CD4-positive, alpha-beta T cell treated with Interleukin-15 for 1 hour (primary cell): ENCODE measurements around the gene SVIL.
"Not testable (repeated sequence)": the region's sequence is repeated elsewhere in the genome, so short reads cannot be mapped to it uniquely, and the experiment has no call there.

Source experiments
- DNase-seq: peaks from one replicate; pipeline ENCODE4 v3.0.0-alpha.2; 2020

Gene SVIL

DNA sequence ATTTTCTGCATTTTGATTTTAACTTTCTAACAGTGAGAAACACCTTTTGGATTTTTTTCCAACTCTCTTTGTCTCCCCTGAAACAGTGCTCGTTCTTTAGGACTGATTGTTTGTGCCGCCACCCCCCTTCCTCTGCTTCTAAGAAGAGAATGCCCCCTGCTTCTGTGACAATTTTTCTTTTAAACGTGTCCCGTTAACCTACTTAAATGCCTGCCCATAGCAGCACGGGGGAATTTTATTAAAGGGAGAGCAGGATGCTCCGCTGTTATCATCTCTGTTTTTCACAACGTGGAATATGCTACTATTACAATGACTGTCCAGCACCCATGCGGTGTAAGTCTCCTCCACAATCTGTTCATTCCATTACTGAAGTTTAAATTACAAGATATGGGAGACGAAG lies 67.8 kb downstream of the SVIL start:
- DNase-seq: no peak

DNA sequence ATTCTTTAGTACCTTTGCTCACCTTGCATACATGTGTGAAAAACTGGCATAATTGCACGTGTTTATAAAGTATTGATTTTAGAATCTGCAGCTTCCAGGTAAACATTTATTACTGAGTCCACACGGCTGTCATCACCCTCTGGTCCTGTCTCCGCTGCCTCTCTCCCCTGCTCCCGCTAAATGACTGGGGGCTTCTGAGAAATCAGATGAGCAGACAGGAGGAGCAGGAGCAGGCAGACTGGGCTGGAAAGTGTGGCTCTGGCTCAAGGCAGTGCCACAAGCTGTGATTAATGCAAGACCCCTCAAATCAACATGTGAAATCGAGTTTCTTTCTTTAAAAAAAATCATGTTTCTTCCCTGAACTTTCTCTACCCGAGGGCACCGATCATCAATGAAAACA lies 68.6 kb downstream of the SVIL start:
- not testable (repeated sequence) for DNase-seq

DNA sequence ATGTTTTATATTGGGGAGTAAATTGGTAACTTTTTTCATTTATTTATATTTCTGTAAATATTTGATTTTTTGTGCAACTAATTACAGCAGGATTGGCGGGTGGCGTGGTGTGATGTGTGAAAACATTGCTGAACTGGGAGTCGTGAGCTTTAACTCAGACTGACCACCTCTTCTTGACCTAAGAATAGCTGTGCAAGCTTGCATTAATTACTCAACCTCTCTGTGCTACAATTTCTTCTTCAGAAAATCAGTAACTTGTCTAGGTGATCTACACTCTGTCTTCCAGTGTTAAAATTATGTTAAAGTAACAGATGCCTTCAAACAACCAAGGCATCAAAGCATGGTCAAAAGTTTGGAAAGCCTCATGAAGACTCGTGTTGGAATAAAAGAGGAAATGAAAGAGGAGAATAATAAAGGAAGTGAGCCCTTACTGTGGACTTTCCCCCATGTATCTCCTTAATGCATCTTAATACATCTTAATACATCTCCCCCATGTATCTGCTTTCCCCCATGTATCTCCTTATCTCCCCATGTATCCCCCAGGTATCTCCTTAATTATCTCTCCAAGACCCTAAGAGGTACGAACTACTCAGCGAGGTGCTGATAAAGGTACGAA lies 71.2 kb downstream of the SVIL start:
- DNase-seq: no peak

DNA sequence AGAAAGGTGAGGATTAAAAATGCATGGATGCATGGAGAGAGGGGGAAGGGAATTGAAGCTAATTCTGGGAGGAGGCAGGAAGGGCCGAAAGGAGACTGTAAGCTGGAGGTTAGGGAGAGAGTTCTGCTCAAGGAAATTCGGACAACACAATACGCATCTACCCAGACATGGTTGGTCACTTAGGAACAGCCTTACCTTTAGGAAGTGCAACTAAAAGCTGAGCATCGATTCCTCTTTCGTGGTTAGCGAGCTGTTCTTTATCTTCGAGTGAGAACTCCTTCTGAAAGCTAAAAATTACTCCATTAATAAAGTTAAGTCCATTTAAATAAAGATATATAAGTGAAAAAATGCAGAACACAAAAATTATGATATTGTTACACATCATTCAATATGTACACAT lies 71.8 kb downstream of the SVIL start:
- DNase-seq: not testable (repeated sequence)

DNA sequence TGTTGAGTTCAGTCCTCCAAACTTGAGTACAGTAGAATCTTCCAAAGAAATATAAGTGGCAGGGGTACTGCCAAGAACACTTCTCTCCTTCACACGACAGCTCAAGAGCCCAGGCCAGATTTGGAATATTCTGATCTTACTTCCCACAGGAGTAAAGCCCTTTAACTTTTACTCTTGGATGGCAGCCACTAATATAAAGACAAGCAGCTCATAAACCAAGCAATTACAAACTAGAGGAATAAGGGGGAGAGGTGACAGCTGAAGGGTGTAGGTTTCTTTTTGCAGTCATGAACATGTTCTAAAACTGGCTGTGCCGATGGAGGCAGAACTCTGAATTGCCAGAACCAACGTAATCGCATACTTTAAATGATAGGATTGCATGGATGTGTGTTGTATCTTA lies 74.8 kb downstream of the SVIL start:
- no peak for DNase-seq

DNA sequence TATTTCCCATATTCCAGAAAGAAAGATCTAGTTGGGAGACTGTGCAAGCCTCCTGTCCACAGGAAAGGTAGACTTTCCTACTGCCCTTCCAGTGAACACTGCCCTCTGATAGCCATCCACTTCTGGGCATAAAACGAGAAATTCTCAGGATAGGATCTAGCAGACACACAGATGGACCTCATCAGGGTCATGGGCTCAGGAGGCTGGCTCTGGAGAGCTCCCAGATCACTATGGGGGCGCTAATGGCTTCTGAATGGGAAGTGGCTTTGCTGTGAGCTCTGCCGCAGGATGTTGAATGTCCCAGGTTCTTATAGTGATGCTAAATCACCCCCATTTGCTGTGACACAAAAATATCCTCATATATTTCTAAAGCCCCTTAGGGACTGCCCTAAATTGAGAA lies 77.1 kb downstream of the SVIL start:
- no peak for DNase-seq

DNA sequence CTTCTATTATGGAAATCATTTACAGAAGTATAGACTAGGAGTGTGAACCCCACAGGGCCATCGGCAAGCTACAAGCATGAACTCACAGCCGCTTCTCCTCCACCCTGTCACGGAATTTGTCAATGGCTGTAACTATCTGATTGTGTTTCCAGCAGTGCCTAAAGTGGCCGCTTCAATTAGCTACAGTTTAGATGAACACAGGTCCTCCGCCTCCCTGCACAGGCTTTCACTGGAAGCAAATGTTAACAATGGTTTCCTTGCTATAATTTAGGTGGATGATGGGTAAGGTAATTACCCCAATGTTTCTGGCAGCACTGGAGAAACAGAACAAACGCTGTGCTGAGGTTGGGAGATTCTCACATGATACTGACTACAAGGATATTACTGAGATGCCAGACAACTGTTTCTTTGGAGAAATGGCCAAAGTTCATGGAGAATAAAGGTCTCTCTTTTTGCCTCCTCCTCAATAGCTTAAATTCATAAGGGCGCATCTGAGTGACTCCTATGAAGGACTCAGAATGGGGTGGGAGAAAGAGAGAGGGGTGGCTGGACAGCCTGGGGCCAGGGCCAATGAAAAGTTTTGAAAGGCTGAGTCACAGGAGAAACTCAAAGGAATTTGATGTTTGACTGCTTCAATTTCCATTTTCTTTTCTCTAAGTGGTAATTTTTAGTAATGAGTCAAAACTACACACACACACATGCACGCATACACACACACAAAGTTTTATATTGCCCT lies 78.9 kb downstream of the SVIL start:
- no peak for DNase-seq

DNA sequence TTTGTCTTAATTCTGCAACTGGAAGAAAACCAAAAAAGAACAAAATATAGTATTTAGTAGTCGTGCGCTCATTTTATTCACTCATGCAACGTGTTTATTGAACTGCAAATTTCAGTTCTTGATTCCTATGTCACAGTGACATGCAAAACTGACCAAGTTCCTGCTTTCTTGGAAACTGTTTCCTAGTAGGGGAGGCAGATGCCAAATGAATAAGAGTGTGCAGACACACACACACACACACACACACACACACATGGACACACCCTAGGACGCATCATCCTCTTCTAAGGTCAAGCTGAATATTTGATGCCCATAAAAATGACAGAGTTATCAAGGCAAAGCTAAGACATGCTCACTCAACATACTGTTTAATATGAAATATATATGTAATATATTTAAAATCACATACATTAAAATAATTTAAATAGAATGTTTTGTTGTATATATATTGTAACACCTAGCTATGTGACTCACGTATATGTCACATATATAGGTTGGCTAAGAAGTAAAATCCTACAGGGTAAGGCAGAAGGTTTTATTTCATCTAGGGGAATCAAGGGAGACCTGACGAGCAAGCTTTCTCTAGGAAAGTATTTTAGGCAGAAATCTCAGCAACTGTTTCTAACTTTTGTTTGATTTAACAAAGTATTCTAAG lies 79.6 kb downstream of the SVIL start:
- peak; percentile 40 for DNase-seq

DNA sequence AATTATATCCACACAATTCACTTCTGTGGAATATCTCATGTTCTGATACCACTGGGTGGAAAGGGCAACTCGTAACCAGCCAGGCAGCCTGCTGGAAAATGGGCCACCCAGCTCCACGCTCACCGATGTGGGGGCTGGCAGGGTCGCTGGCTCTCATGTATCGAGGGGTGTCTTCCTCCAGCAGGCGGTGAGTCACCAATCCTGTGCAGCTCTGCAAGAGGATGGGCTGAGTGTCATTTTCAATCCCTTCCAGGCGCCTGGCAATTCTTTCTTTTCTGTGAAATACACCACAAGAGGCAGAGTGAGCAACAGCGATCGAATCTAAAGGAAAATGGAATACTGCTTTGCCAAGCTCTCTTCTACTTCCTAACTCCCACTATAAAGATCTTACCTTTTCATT lies 80.1 kb downstream of the SVIL start:
- DNase-seq: peak; percentile 20

DNA sequence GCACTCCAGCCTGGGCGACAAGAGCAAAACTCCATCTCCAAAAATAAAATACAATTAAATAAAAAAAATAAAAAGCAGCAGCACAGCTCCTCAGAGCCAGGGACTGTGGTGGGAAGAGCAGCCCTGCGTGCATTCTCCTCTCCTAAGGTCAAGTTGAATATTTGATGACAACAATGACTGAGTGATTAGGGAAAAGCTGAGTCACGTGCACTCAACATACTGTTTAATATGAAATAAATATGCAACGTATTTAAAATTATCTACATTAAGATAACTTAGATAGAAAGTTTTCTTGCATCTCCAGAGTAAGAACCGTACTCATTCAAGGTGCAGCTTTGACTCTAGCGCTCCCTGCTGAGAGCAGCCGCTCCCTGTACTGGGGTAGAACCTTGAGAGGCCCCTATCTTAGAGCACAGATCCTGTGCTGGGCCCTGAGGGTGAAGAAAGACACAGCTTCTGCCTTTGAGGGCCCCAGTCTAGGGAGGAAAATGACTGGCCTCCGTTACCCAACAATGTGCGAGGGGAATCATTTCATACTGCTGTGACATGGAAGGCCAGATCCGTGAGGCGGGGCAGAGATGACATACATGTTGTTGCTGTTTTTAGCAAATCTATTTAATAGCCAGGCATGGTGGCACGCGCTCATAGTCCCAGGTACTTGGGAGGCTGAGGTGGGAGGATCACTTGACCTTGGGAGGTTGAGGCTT lies 81.1 kb downstream of the SVIL start:
- DNase-seq: no peak

DNA sequence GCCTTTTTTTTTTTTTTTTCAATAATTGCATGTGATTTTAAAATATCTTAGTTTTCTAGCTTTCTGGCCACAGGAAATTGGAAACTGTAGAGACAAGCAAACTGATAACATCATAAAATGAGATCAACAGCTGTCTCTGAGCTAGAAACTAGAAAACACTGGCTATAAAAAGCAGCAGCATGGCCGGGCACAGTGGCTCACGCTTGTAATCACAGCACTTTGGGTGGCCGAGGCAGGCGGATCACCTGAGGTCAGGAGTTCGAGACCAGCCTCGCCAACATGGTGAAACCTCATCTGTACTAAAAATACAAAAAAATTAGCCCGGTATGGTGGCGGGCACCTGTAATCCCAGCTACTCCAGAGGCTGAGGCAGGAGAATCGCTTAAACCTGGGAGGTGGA lies 81.7 kb downstream of the SVIL start:
- DNase-seq: not testable (repeated sequence)

DNA sequence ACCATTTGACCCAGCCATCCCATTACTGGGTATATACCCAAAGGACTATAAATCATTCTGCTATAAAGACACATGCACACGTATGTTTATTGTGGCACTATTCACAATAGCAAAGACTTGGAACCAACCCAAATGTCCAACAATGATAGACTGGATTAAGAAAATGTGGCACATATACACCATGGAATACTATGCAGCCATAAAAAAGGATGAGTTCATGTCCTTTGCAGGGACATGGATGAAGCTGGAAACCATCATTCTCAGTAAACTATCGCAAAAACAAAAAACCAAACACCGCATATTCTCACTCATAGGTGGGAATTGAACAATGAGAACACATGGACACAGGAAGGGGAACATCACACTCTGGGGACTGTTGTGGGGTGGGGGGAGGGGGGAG lies 85.3 kb downstream of the SVIL start:
- not testable (repeated sequence) for DNase-seq

DNA sequence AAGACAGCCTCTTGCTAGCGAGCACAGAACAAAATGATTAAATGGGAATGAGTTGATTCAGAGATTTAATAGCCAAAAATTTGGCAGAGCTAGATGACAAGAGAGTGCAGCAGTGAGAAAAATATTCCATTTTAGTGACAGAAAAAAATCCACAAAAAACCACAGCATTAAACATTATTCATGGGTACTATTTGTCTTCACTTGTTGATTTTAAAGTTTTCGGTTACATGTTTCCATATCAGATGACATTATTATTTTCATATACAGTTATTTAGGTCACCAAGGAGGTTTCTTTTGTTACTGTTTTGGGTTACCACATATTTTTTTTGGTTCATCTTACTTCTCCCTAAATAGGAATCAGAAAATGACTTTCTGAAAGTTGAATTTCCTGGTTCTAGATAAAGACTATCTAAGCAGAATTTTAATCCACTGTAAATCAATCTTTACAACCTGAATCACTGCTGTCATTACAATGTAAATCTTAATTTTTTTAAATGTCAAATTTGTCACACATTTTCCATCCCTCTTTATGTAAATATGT lies 87.9 kb downstream of the SVIL start:
- DNase-seq: no peak

DNA sequence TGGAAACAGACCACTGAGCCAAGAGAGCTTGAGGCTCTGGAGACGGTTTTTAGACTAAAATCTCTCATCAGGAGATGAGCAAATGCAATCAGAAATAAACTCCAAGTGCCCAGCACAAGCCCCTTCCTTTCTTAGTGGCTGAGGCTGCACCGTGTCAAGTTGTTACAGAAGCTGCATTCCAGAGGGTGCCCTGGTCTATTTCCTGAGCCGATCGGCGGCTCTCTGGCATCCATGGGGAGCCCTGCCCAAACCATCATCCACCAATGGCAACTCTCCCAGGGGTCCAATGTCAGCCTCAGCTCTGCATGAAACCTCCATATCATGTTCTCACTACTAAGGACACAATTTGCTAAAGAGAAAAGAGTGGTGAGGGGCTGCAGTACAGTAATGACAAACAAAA lies 89.6 kb downstream of the SVIL start:
- DNase-seq: no peak

DNA sequence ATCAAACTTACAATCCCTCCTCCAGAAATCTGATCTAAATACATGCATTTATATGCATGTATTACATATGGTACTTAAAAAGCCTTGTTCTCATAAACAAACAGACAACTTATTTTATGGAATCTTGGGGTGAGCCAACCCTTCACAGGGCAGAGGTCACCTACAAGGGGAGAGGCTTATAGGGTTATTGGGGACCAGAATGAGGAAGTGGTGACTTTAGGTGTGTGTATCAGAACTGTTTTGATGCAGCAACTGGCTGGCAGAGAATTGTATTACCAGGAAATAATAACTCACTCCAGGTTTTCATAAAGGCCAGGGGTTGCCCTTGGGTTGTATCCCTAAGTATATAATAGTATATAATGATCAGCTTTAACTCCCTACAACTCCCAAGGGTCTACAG lies 91.1 kb downstream of the SVIL start:
- no peak for DNase-seq

DNA sequence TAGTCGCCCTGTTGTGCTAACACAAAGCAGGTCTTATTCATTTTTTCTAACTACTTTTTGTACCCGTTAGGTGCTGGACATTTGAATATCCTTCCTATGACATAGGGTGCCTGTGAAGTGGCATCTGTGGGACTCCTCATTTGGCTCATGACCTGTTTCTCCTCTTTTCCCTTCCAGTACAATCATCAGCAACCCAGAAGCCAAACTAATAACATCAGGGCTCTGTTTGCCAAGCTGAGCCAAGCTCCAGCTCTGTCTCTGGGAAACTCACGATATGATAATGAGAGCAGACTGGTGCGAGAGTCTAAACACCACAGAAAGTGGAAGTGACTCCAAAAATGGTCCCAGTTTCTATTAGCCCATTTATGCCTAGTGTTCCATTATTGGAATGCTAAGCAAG lies 92.0 kb downstream of the SVIL start:
- DNase-seq: no peak

DNA sequence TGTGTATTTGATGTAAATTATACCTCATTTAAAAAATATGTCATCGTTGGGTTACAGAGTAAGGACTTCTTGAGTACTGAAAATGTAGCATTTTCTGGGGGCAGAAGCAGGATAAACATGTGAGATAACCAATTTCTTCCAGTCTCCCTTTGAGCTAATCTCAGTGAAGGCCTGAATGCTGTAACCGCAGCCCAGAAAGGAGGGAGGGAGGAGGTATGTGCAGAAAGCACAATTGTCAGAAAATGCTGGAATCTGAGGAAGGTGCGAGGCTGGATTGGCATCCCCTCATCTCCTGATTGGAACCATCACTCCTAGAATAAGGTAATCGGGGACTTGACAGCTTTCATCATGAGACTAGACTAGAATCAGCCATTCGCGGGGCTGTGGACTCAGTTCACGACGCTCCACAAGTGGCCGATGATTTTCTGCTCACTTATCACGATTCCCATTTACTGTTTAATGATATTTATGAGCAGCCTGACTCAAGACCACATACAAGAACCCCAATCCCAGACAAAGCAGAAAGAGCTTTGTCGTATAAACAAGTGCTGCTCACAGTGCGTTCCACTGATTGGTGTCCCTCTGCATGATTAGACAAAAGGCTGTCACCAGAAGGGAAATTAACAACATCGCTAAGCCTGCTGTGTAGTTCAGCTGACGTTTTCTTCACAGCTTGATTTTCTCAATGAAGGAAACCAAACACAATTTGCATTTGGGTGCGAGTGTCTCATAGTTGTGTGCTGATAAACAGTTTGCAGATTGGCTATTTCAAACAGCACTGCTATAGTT lies 93.2 kb downstream of the SVIL start:
- no peak for DNase-seq

DNA sequence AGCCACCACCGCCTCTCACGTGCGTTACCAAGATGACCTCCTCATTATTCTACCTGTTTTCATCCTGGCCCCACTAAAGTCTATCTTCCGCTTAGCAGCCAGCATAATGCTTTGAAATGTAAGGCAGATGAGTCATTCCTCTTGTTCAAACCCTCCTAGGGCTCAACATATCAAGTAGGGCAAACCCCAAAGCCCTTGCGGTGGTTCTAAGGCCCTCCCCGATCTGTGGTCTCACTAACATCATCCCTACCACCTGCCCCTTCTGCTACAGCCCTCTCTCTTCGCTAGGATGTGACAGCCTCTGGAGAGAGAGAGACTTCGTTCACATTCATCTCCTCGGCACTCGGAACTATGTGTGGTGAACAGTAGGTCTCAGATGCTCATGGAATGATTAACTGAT lies 94.8 kb downstream of the SVIL start:
- DNase-seq: no peak

DNA sequence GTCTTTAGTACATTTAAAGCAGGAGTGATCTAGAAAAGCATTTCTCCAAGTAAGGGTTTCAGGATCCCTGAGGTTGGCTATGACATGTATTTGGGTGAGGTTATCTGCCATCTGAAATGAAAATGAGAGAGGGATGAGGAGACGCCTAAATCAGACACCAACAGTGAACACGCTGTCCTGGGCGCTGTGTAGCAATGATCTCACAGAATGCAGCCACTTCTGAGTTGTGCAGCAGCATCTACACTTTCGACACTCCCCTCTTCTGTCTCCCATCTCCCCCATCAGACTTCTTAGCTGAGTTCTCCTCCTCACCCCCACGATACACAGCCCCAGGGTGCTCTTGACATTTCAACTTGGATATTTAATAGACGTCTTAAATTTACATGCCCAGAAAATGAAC lies 95.4 kb downstream of the SVIL start:
- no peak for DNase-seq

DNA sequence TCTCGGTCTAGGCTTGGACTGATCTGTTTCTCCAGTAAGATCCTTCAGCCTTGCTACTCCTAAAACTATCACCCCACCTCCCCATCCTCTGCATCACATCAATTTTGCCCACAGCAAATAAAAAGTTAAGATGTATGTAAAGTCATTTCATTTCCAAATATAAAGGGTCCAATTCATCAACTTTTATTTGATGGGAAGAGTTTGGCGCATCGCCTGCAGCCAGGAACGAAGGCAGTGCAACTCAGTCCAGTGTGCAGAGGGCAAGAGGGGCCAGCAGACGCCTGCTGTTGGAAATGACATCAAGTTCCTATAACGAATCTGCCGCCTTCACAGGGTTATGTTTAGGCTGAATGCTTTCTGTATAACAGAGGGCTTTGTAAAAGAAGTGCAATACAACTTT lies 97.0 kb downstream of the SVIL start:
- no peak for DNase-seq

DNA sequence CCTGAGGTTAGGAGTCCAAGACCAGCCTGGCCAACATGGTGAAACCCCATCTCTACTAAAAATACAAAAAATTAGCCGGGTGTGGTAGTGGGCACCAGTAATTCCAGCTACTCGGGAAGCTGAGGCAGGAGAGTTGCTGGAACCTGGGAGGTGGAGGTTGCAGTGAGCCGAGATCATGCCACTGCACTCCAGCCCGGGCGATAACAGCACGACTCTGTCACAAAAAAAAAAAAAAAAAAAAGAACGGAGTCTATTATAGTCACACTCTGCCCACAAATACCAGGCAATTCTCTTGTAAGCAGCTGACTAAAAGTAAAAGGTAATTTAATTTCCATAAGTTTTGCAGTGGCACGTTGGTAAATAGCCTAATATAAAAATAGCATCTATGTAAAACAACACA lies 98.1 kb downstream of the SVIL start:
- not testable (repeated sequence) for DNase-seq

DNA sequence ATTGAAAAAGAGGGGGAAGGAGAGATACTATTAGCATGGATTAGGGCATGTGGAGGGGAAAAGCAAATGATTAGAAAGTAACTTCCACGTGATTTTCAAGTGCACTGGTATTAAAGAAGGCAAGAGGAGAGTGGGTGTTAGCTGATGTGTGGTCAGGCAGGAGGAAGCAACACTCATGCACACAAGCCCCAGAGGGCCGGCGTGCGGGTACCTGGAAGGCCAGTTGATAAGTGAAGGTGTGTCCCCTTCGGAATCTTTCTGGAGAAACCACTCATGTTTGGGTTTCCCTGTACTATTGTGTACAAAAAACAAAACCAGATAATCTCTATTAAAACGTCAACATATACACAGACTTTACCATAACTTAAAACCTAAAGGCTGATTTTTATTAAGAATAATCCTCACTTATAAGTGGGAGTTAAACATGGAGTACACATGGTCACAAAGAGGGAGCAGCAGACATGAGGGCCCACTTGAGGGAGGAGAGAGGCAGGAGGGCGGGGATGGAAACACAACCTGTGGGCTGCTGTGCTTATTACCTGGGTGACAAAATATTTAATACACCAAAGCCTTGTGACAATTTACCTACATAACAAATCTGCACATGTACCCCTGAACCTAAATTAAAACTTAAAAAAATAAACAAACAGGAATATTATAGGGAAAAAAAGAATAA lies 98.9 kb downstream of the SVIL start:
- DNase-seq: no peak
